ENCODE data around the gene SMAD7. TPM values are rescaled to one million over a fixed set of nuclear protein-coding genes. Genes with fewer than 3 reads are reported as not detected.

The SMAD7 gene
- total and polyA plus RNA-seq, 2 experiments from 2014 or later = 11.8 to 29.8 TPM

DNA sequence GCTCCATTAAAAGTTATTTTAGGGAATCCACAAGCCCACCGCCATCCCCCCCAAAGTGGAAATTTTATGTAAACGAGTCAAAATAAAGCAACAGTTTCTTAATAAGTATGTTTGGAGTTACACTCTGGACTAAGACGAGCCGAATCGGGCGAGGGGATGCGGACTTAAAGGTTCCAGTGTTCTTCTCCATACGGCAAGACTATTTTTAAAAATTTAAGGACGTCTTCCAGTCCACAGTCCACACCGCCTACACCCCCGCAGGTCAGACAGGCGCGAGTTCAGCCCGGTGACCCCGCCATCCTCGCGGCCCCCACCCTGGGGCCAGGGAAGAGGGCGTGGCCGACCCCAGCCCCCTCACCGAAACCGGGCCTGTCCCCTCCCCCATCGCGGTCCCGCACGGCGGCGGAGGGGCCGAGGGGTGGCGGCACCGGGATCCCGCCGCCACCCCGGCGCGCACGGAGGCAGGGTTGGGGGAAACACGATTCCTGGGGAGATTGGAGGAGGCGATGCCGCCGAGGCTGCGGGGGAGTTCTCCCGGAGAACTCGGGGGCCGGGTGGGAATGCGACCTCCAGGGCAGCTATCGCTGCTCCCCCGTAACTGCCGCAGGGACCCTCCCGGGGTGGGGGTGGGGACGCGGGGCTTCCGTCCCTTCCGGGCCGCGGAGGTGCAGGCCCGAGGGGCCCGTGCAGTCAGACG, 24.5 kb upstream of the SMAD7 start:
- 0 out of 2 replicates have a peak, but pooled peaks cover 3% of the 10 kb centered on the region for H3F3A ChIP-seq (replicated peaks; ENCODE audit: low read depth)
- TF ChIP-seq ZNF114 (CRISPR knock-in tag; IDR thresholded peaks at IDR 0.05) = no peak
- TF ChIP-seq, protein P1, sequence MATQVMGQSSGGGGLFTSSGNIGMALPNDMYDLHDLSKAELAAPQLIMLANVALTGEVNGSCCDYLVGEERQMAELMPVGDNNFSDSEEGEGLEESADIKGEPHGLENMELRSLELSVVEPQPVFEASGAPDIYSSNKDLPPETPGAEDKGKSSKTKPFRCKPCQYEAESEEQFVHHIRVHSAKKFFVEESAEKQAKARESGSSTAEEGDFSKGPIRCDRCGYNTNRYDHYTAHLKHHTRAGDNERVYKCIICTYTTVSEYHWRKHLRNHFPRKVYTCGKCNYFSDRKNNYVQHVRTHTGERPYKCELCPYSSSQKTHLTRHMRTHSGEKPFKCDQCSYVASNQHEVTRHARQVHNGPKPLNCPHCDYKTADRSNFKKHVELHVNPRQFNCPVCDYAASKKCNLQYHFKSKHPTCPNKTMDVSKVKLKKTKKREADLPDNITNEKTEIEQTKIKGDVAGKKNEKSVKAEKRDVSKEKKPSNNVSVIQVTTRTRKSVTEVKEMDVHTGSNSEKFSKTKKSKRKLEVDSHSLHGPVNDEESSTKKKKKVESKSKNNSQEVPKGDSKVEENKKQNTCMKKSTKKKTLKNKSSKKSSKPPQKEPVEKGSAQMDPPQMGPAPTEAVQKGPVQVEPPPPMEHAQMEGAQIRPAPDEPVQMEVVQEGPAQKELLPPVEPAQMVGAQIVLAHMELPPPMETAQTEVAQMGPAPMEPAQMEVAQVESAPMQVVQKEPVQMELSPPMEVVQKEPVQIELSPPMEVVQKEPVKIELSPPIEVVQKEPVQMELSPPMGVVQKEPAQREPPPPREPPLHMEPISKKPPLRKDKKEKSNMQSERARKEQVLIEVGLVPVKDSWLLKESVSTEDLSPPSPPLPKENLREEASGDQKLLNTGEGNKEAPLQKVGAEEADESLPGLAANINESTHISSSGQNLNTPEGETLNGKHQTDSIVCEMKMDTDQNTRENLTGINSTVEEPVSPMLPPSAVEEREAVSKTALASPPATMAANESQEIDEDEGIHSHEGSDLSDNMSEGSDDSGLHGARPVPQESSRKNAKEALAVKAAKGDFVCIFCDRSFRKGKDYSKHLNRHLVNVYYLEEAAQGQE (IDR thresholded peaks at IDR 0.05; ENCODE audit: unreplicated experiment) = no peak
- TF ChIP-seq, protein P2, sequence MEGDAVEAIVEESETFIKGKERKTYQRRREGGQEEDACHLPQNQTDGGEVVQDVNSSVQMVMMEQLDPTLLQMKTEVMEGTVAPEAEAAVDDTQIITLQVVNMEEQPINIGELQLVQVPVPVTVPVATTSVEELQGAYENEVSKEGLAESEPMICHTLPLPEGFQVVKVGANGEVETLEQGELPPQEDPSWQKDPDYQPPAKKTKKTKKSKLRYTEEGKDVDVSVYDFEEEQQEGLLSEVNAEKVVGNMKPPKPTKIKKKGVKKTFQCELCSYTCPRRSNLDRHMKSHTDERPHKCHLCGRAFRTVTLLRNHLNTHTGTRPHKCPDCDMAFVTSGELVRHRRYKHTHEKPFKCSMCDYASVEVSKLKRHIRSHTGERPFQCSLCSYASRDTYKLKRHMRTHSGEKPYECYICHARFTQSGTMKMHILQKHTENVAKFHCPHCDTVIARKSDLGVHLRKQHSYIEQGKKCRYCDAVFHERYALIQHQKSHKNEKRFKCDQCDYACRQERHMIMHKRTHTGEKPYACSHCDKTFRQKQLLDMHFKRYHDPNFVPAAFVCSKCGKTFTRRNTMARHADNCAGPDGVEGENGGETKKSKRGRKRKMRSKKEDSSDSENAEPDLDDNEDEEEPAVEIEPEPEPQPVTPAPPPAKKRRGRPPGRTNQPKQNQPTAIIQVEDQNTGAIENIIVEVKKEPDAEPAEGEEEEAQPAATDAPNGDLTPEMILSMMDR (conservative IDR thresholded peaks at IDR 0.05; ENCODE audit: low read depth in 2 of 2) = no peak
- TF ChIP-seq, protein P3, sequence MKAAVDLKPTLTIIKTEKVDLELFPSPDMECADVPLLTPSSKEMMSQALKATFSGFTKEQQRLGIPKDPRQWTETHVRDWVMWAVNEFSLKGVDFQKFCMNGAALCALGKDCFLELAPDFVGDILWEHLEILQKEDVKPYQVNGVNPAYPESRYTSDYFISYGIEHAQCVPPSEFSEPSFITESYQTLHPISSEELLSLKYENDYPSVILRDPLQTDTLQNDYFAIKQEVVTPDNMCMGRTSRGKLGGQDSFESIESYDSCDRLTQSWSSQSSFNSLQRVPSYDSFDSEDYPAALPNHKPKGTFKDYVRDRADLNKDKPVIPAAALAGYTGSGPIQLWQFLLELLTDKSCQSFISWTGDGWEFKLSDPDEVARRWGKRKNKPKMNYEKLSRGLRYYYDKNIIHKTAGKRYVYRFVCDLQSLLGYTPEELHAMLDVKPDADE (IDR thresholded peaks at IDR 0.05) = no peak
- peak; percentile 13; the same call in 1 of the 2 replicates for TF ChIP-seq CREB1 (CRISPR knock-in tag; IDR thresholded peaks at IDR 0.05; ENCODE audit: low read depth)
- TF ChIP-seq JUNB (IDR thresholded peaks at IDR 0.05; ENCODE audit: unreplicated experiment) = no peak
- TF ChIP-seq EZH2 (IDR thresholded peaks at IDR 0.05; ENCODE audit: low read depth, unreplicated experiment) = peak; percentile 7
- TF ChIP-seq, protein P4, sequence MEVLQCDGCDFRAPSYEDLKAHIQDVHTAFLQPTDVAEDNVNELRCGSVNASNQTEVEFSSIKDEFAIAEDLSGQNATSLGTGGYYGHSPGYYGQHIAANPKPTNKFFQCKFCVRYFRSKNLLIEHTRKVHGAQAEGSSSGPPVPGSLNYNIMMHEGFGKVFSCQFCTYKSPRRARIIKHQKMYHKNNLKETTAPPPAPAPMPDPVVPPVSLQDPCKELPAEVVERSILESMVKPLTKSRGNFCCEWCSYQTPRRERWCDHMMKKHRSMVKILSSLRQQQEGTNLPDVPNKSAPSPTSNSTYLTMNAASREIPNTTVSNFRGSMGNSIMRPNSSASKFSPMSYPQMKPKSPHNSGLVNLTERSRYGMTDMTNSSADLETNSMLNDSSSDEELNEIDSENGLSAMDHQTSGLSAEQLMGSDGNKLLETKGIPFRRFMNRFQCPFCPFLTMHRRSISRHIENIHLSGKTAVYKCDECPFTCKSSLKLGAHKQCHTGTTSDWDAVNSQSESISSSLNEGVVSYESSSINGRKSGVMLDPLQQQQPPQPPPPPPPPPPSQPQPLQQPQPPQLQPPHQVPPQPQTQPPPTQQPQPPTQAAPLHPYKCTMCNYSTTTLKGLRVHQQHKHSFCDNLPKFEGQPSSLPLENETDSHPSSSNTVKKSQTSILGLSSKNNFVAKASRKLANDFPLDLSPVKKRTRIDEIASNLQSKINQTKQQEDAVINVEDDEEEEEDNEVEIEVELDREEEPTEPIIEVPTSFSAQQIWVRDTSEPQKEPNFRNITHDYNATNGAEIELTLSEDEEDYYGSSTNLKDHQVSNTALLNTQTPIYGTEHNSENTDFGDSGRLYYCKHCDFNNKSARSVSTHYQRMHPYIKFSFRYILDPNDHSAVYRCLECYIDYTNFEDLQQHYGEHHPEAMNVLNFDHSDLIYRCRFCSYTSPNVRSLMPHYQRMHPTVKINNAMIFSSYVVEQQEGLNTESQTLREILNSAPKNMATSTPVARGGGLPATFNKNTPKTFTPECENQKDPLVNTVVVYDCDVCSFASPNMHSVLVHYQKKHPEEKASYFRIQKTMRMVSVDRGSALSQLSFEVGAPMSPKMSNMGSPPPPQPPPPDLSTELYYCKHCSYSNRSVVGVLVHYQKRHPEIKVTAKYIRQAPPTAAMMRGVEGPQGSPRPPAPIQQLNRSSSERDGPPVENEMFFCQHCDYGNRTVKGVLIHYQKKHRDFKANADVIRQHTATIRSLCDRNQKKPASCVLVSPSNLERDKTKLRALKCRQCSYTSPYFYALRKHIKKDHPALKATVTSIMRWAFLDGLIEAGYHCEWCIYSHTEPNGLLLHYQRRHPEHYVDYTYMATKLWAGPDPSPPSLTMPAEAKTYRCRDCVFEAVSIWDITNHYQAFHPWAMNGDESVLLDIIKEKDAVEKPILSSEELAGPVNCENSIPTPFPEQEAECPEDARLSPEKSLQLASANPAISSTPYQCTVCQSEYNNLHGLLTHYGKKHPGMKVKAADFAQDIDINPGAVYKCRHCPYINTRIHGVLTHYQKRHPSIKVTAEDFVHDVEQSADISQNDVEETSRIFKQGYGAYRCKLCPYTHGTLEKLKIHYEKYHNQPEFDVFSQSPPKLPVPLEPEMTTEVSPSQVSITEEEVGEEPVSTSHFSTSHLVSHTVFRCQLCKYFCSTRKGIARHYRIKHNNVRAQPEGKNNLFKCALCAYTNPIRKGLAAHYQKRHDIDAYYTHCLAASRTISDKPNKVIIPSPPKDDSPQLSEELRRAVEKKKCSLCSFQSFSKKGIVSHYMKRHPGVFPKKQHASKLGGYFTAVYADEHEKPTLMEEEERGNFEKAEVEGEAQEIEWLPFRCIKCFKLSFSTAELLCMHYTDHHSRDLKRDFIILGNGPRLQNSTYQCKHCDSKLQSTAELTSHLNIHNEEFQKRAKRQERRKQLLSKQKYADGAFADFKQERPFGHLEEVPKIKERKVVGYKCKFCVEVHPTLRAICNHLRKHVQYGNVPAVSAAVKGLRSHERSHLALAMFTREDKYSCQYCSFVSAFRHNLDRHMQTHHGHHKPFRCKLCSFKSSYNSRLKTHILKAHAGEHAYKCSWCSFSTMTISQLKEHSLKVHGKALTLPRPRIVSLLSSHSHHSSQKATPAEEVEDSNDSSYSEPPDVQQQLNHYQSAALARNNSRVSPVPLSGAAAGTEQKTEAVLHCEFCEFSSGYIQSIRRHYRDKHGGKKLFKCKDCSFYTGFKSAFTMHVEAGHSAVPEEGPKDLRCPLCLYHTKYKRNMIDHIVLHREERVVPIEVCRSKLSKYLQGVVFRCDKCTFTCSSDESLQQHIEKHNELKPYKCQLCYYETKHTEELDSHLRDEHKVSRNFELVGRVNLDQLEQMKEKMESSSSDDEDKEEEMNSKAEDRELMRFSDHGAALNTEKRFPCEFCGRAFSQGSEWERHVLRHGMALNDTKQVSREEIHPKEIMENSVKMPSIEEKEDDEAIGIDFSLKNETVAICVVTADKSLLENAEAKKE (CRISPR knock-in tag; IDR thresholded peaks at IDR 0.05) = no peak

More for the DNA sequence above, 24.5 kb upstream of the SMAD7 start:
- Histone ChIP-seq H3K9me2 (ENCODE audit: insufficient read depth) (no peaks in the 10 kb centered on the region; the same call in 1 of the 2 replicates), H2AFZ (peak overlapping the region; percentile 80), H3K4me3 (peak overlapping the region; percentile 66), H3K27ac (ENCODE audit: low read depth) (no peak overlapping the region), H3K4me1 (ENCODE audit: insufficient read depth) (peaks cover 29% of the 10 kb centered on the region), H3K79me2 (replicated peaks; ENCODE audit: insufficient read depth) (no peaks in the 10 kb centered on the region), H3K36me3 (ENCODE audit: insufficient read depth) (no peaks in the 10 kb centered on the region), H3K27me3 (ENCODE audit: insufficient read depth) (peaks cover 34% of the 10 kb centered on the region), H4K20me1 (replicated peaks; ENCODE audit: insufficient read depth) (no peaks in the 10 kb centered on the region), H3K4me2 (peak overlapping the region; percentile 93)
- H3K9me3 Mint-ChIP-seq = no peaks in the 10 kb centered on the region; the same call in 1 of the 3 replicates
- H3K4me3 Mint-ChIP-seq = peak overlapping the region; percentile 82
- H3K27me3 Mint-ChIP-seq (ENCODE audit: insufficient read depth, low read depth, poor library complexity) = peaks cover 41% of the 10 kb centered on the region
- no peak overlapping the region; the same call in 1 of the 2 replicates for H3K27ac Mint-ChIP-seq
- ATAC-seq (peak; percentile 30), DNase-seq (ENCODE audit: low spot score) (no peak)
- H3K4me1 Mint-ChIP-seq = peaks cover 31% of the 10 kb centered on the region
- no peaks in the 10 kb centered on the region for H3K36me3 Mint-ChIP-seq (ENCODE audit: low read depth)
